Parietal lobe (tissue), 1 donor: ENCODE measurements around the gene SLC5A3. TPM values are rescaled to one million over a fixed set of nuclear protein-coding genes. Genes with fewer than 3 reads are reported as not detected.

Experiments
- total RNA-seq: library from RNA; depleted of rRNA; stranded (reverse); fragments of >200 nt; gene quantifications from one replicate; pipeline ENCODE4 v1.2.3, GENCODE V29; 2014

Gene SLC5A3
- 79.2 TPM for total RNA-seq

DNA sequence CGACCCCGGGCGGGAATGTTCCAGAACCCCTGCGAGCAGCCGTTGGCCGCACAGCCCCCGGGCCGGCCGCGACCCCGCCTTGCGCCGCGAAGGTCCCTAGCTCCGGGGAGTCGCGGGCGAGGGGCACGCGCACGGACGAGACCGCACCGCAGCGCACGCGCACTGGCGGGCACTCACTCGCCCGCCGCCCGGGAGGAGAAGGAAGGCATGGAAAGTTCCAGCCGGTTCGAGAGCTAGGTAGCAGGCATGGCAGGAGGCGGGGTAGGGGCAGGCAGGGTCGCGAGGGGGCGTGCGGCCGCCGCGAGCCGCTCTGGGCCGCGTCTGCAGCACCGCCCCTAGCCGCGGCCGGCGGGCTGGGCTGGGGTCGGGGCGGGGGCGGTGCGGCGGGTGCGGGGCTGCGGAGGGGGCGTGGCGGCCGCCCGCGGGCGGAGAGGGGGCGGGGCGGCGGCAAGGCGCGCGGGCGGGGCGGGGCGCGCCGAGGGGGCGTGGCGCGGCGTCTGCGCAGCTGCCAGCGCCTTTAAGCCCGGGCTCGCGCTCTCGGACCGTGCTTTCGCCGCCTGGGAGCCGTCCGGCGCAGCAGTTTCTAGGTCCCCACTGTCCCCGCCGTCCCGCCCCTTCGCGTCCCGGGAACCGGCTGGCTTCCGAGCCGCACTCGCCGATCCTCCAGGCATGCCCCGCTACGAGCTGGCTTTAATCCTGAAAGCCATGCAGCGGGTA, at the start of gene SLC5A3, which contains the start of gene MRPS6:
Gene SLC5A3 (plus strand): TSS at position 547 of the 717 bp plus-strand sequence. CDS start 21,621 bp downstream, outside the sequence.
Gene MRPS6 (plus strand): TSS at position 547 of the 717 bp plus-strand sequence. CDS start 123 bp downstream, at position 670.

Other genes with a start within 250 kb of the SLC5A3 start
- 140 TPM for gene ATP5PO, start 157.8 kb upstream of the SLC5A3 start, total RNA-seq
- gene MRPS6, start within 50 bp of the SLC5A3 start, total RNA-seq: 28.5 TPM